ENCODE data around the gene TRPM3. TPM values are rescaled to one million over a fixed set of nuclear protein-coding genes. Genes with fewer than 3 reads are reported as not detected.

The TRPM3 gene
- total RNA-seq, 1 donor from 2014 or later, result not detected

GRCh38 chr9:70947086-70947485, 174.3 kb downstream of the TRPM3 start:
- H3K9me3 Mint-ChIP-seq, result peaks cover 2% of the 10 kb centered on the region
- H3K4me3 Mint-ChIP-seq, result no peak overlapping the region
- no peaks in the 10 kb centered on the region for H3K36me3 Mint-ChIP-seq (ENCODE audit: low read depth)
- DNase-seq, result no peak
- no peaks in the 10 kb centered on the region for H3K4me1 Mint-ChIP-seq
- ChIA-PET CTCF (no interaction called here), POLR2A (no interaction called here)
- no peak for TF ChIP-seq CTCF (IDR thresholded peaks at IDR 0.05)
- H3K27me3 Mint-ChIP-seq, result no peaks in the 10 kb centered on the region
- no peak for ATAC-seq (ENCODE audit: low read depth)
- no peak overlapping the region for H3K27ac Mint-ChIP-seq
- intact Hi-C loops (cut with micrococcal nuclease), result no loop called here

- POLR2A ChIA-PET, result no interaction called here
- intact Hi-C loops (cut with micrococcal nuclease), result no loop called here
- H3K27me3 Mint-ChIP-seq, result no peaks in the 10 kb centered on the region
- DNase-seq (no peak), ATAC-seq (ENCODE audit: low read depth) (no peak)
- CTCF ChIA-PET, result no interaction called here
- no peak overlapping the region for H3K4me3 Mint-ChIP-seq
- no peak for TF ChIP-seq CTCF (IDR thresholded peaks at IDR 0.05)
- H3K27ac Mint-ChIP-seq, result no peak overlapping the region
- no peaks in the 10 kb centered on the region for H3K4me1 Mint-ChIP-seq
- peaks cover 2% of the 10 kb centered on the region for H3K9me3 Mint-ChIP-seq
- H3K36me3 Mint-ChIP-seq (ENCODE audit: low read depth), result no peaks in the 10 kb centered on the region
Observed at GRCh38 chr9:70945301-70945700, 176.1 kb downstream of the TRPM3 start.

- no peak for TF ChIP-seq CTCF (IDR thresholded peaks at IDR 0.05)
- Mint-ChIP-seq H3K27ac (no peak overlapping the region), H3K36me3 (ENCODE audit: low read depth) (no peaks in the 10 kb centered on the region), H3K4me3 (no peak overlapping the region), H3K9me3 (no peaks in the 10 kb centered on the region), H3K4me1 (no peaks in the 10 kb centered on the region), H3K27me3 (no peaks in the 10 kb centered on the region)
- ChIA-PET CTCF (no interaction called here), POLR2A (no interaction called here)
- DNase-seq (no peak), ATAC-seq (ENCODE audit: low read depth) (no peak)
- intact Hi-C loops (cut with micrococcal nuclease), result no loop called here
Observed at GRCh38 chr9:70941191-70941590, 180.2 kb downstream of the TRPM3 start.

- no peak for DNase-seq
Observed at GRCh38 chr9:70940605-70941004, 180.8 kb downstream of the TRPM3 start.

GRCh38 chr9:70936536-70936935, 184.9 kb downstream of the TRPM3 start:
- Mint-ChIP-seq H3K4me3 (no peak overlapping the region), H3K36me3 (ENCODE audit: low read depth) (no peaks in the 10 kb centered on the region), H3K27ac (no peak overlapping the region), H3K9me3 (no peaks in the 10 kb centered on the region), H3K27me3 (no peaks in the 10 kb centered on the region), H3K4me1 (no peaks in the 10 kb centered on the region)
- intact Hi-C loops (cut with micrococcal nuclease), result no loop called here
- no peak for TF ChIP-seq CTCF (IDR thresholded peaks at IDR 0.05)
- ChIA-PET POLR2A (no interaction called here), CTCF (no interaction called here)
- no peak for ATAC-seq (ENCODE audit: low read depth)
- no peak for DNase-seq

More at GRCh38 chr9:70940605-70941004, 180.8 kb downstream of the TRPM3 start:
- Mint-ChIP-seq H3K27ac (no peak overlapping the region), H3K4me1 (no peaks in the 10 kb centered on the region), H3K36me3 (ENCODE audit: low read depth) (no peaks in the 10 kb centered on the region), H3K4me3 (no peak overlapping the region), H3K9me3 (no peaks in the 10 kb centered on the region), H3K27me3 (no peaks in the 10 kb centered on the region)
- ChIA-PET CTCF (no interaction called here), POLR2A (no interaction called here)
- intact Hi-C loops (cut with micrococcal nuclease), result no loop called here
- no peak for TF ChIP-seq CTCF (IDR thresholded peaks at IDR 0.05)
- no peak for ATAC-seq (ENCODE audit: low read depth)

All from activated B cell treated with CpG ODN at 0.5 μM for 24 hours (primary cell).